AG09319 (cell line): ENCODE results near the gene ESR2.
A peak's percentile ranks its signal among the peaks of the same experiment; 100 is the strongest.

Source experiments
- DNase-seq: peaks from one replicate; pipeline ENCODE4 v3.0.0-alpha.2; 2010; ENCODE audit warnings: low read depth; ENCODE audit errors: extremely low read depth
- CTCF ChIP-seq: IDR thresholded peaks from 2 replicates; pipeline ENCODE4 v1.5.1; 2011; ENCODE audit warnings: low read depth, mild to moderate bottlenecking, inconsistent platforms, low read length, moderate library complexity

ESR2 gene

GRCh38 chr14:64061706-64062105 is 232.5 kb downstream of the ESR2 start:
- TF ChIP-seq CTCF, result no peak
- no peak for DNase-seq

- TF ChIP-seq CTCF, result no peak
- DNase-seq, result no peak
Measured at GRCh38 chr14:64061115-64061514, 233.1 kb downstream of the ESR2 start.

GRCh38 chr14:64060648-64061096 is 233.5 kb downstream of the ESR2 start:
- TF ChIP-seq CTCF, result peak; percentile 32
- DNase-seq, result no peak

GRCh38 chr14:64060199-64060545 is 234.0 kb downstream of the ESR2 start:
- no peak for DNase-seq
- TF ChIP-seq CTCF, result no peak

- no peak for DNase-seq
- no peak for TF ChIP-seq CTCF
Measured at GRCh38 chr14:64059454-64060198, 234.5 kb downstream of the ESR2 start.

- no peak for DNase-seq
- TF ChIP-seq CTCF, result no peak
Measured at GRCh38 chr14:64053694-64054669, 240.2 kb downstream of the ESR2 start.
